Dendritic cell treated with granulocyte-macrophage colony-stimulating factor and Interleukin-4, amounts not matched to agents 40 ng/mL and 50 ng/mL, for 4 days (primary cell): ENCODE measurements around the gene MARCHF3.

Experiments
- H3K27ac Mint-ChIP-seq: one replicate; pipeline ENCODE4 v1.8.0; 2022; ENCODE audit warnings: mild to moderate bottlenecking, mixed read lengths
- H3K27me3 Mint-ChIP-seq: one replicate; pipeline ENCODE4 v1.8.0; 2022; ENCODE audit warnings: mild to moderate bottlenecking, mixed read lengths
- H3K36me3 Mint-ChIP-seq: one replicate; pipeline ENCODE4 v1.8.0; 2022; ENCODE audit warnings: low read depth, mixed read lengths
- H3K4me1 Mint-ChIP-seq: one replicate; pipeline ENCODE4 v1.8.0; 2022; ENCODE audit warnings: low read depth, mixed read lengths
- H3K4me3 Mint-ChIP-seq: one replicate; pipeline ENCODE4 v1.8.0; 2022; ENCODE audit warnings: mild to moderate bottlenecking, moderate library complexity, mixed read lengths
- H3K9me3 Mint-ChIP-seq: one replicate; pipeline ENCODE4 v1.8.0; 2022; ENCODE audit warnings: mixed read lengths
- intact Hi-C: fragments of 100-400 bp; cut with micrococcal nuclease; formaldehyde crosslinking; loops from one replicate; pipeline ENCODE4 v1.15.0; 2022

MARCHF3 gene

GRCh38 chr5:126998201-126998631 lies 32.1 kb downstream of the MARCHF3 start:
- intact Hi-C loops: no loop called here
- no peaks in the 10 kb centered on the region for H3K4me1 Mint-ChIP-seq
- no peak overlapping the region for H3K4me3 Mint-ChIP-seq
- H3K9me3 Mint-ChIP-seq: no peaks in the 10 kb centered on the region
- H3K36me3 Mint-ChIP-seq: no peaks in the 10 kb centered on the region
- no peak overlapping the region for H3K27ac Mint-ChIP-seq
- H3K27me3 Mint-ChIP-seq: no peaks in the 10 kb centered on the region

- H3K27ac Mint-ChIP-seq: no peak overlapping the region
- H3K27me3 Mint-ChIP-seq: no peaks in the 10 kb centered on the region
- H3K36me3 Mint-ChIP-seq: no peaks in the 10 kb centered on the region
- intact Hi-C loops: no loop called here
- H3K4me1 Mint-ChIP-seq: no peaks in the 10 kb centered on the region
- H3K9me3 Mint-ChIP-seq: no peaks in the 10 kb centered on the region
- no peak overlapping the region for H3K4me3 Mint-ChIP-seq
Observed at GRCh38 chr5:126995689-126996088, 34.7 kb downstream of the MARCHF3 start.

GRCh38 chr5:126995039-126995438 lies 35.3 kb downstream of the MARCHF3 start:
- intact Hi-C loops: no loop called here
- H3K9me3 Mint-ChIP-seq: no peaks in the 10 kb centered on the region
- no peak overlapping the region for H3K4me3 Mint-ChIP-seq
- no peaks in the 10 kb centered on the region for H3K4me1 Mint-ChIP-seq
- no peaks in the 10 kb centered on the region for H3K27me3 Mint-ChIP-seq
- no peaks in the 10 kb centered on the region for H3K36me3 Mint-ChIP-seq
- H3K27ac Mint-ChIP-seq: no peak overlapping the region

GRCh38 chr5:126994485-126994884 lies 35.9 kb downstream of the MARCHF3 start:
- intact Hi-C loops: no loop called here
- no peaks in the 10 kb centered on the region for H3K36me3 Mint-ChIP-seq
- H3K27me3 Mint-ChIP-seq: no peaks in the 10 kb centered on the region
- H3K9me3 Mint-ChIP-seq: no peaks in the 10 kb centered on the region
- H3K4me1 Mint-ChIP-seq: no peaks in the 10 kb centered on the region
- H3K4me3 Mint-ChIP-seq: no peak overlapping the region
- H3K27ac Mint-ChIP-seq: no peak overlapping the region

- no peak overlapping the region for H3K4me3 Mint-ChIP-seq
- H3K36me3 Mint-ChIP-seq: no peaks in the 10 kb centered on the region
- H3K4me1 Mint-ChIP-seq: peaks cover 17% of the 10 kb centered on the region
- intact Hi-C loops: no loop called here
- H3K27me3 Mint-ChIP-seq: peaks cover 3% of the 10 kb centered on the region
- H3K27ac Mint-ChIP-seq: no peak overlapping the region
- no peaks in the 10 kb centered on the region for H3K9me3 Mint-ChIP-seq
Observed at GRCh38 chr5:126988021-126988569, 42.3 kb downstream of the MARCHF3 start.

GRCh38 chr5:126987271-126987899 lies 43.0 kb downstream of the MARCHF3 start:
- intact Hi-C loops: no loop called here
- H3K36me3 Mint-ChIP-seq: no peaks in the 10 kb centered on the region
- H3K4me1 Mint-ChIP-seq: peaks cover 17% of the 10 kb centered on the region
- no peaks in the 10 kb centered on the region for H3K9me3 Mint-ChIP-seq
- no peak overlapping the region for H3K27ac Mint-ChIP-seq
- H3K4me3 Mint-ChIP-seq: no peak overlapping the region
- peaks cover 3% of the 10 kb centered on the region for H3K27me3 Mint-ChIP-seq

DNA sequence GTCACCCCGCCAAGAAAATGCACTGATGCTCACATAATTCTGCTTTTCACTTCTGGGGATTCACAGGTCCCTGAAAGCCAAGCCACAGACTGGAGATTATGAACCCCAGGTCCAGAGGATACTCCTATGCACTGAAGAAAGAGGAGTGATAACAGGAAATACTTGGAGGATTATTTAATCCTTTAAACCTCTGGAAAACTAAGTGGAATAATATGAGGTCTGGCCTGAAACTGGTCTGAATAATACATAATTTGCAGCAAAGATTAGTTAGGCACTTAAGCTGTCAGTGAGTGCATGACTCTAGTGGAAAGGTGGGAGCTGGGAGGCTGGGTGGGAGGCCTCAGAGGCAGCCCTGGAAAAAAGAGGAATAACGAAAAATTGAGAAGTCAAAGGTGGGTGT lies 45.7 kb downstream of the MARCHF3 start:
- Mint-ChIP-seq H3K4me1 (peaks cover 17% of the 10 kb centered on the region), H3K27ac (no peak overlapping the region), H3K27me3 (peaks cover 3% of the 10 kb centered on the region), H3K9me3 (no peaks in the 10 kb centered on the region), H3K4me3 (no peak overlapping the region), H3K36me3 (no peaks in the 10 kb centered on the region)
- intact Hi-C loops: no loop called here

GRCh38 chr5:126983874-126984266 lies 46.5 kb downstream of the MARCHF3 start:
- Mint-ChIP-seq H3K36me3 (no peaks in the 10 kb centered on the region), H3K27ac (no peak overlapping the region), H3K9me3 (no peaks in the 10 kb centered on the region), H3K4me3 (no peak overlapping the region), H3K27me3 (peaks cover 3% of the 10 kb centered on the region), H3K4me1 (peaks cover 17% of the 10 kb centered on the region)
- intact Hi-C loops: no loop called here

DNA sequence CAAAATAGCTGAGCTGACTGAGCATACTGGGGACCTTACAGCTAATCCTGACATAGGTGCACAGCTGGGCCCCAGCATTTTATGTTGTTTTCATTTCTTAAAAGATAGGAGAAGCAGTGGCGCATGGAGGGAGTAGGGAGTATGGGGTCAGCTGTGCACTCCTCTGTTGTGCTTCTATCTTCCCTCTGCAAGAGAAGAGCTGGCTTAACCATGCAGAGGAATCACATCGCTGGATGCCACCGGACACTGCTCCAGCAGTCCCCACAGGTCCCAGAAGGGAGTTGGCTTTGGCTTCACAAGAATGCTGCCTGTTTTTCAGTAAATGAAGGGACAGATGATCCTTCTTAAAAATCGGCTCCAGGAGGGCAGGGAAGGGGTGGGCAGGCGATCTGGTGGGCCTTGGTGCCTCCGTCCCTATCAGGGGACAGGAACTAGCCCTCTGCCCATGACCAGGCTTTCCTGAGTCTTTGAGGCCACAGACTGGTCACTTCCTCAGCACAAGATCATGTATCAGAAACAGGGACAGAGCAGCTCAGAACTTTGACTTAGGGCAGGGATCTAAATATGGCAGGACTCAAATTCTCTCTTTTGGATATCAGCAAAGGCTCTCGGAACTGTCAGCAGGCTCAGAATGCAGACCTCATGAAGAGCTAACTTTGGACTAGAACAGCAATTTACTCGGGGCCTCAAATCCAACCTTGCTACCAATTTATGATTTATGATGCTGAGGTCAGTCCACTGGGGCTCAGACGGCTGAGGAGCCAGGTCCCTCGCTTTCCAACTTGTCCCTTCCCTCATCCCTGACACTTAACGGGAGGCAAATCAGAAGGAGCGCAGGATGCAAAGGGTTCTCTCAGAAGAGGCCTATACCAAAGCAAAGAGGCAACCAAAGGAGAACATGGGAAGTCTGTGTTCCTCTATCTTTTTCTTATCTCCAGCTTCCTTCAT lies 47.2 kb downstream of the MARCHF3 start:
- Mint-ChIP-seq H3K27ac (no peak overlapping the region), H3K36me3 (no peaks in the 10 kb centered on the region), H3K4me1 (peaks cover 14% of the 10 kb centered on the region), H3K4me3 (no peak overlapping the region), H3K9me3 (no peaks in the 10 kb centered on the region), H3K27me3 (peaks cover 2% of the 10 kb centered on the region)
- intact Hi-C loops: no loop called here

GRCh38 chr5:126982202-126982601 lies 48.2 kb downstream of the MARCHF3 start:
- intact Hi-C loops: no loop called here
- Mint-ChIP-seq H3K27me3 (no peaks in the 10 kb centered on the region), H3K4me3 (no peak overlapping the region), H3K9me3 (no peaks in the 10 kb centered on the region), H3K36me3 (no peaks in the 10 kb centered on the region), H3K27ac (no peak overlapping the region), H3K4me1 (peaks cover 5% of the 10 kb centered on the region)

- no peak overlapping the region for H3K27ac Mint-ChIP-seq
- peaks cover 5% of the 10 kb centered on the region for H3K4me1 Mint-ChIP-seq
- no peaks in the 10 kb centered on the region for H3K36me3 Mint-ChIP-seq
- H3K27me3 Mint-ChIP-seq: no peaks in the 10 kb centered on the region
- H3K4me3 Mint-ChIP-seq: no peak overlapping the region
- intact Hi-C loops: no loop called here
- no peaks in the 10 kb centered on the region for H3K9me3 Mint-ChIP-seq
Observed at GRCh38 chr5:126981701-126982100, 48.7 kb downstream of the MARCHF3 start.

- Mint-ChIP-seq H3K4me1 (peaks cover 5% of the 10 kb centered on the region), H3K27me3 (no peaks in the 10 kb centered on the region), H3K36me3 (no peaks in the 10 kb centered on the region), H3K4me3 (no peak overlapping the region), H3K9me3 (no peaks in the 10 kb centered on the region), H3K27ac (no peak overlapping the region)
- intact Hi-C loops: no loop called here
Observed at GRCh38 chr5:126981222-126981621, 49.1 kb downstream of the MARCHF3 start.

GRCh38 chr5:126978258-126978657 lies 52.1 kb downstream of the MARCHF3 start:
- intact Hi-C loops: no loop called here
- no peaks in the 10 kb centered on the region for H3K9me3 Mint-ChIP-seq
- H3K36me3 Mint-ChIP-seq: no peaks in the 10 kb centered on the region
- no peaks in the 10 kb centered on the region for H3K27me3 Mint-ChIP-seq
- H3K4me1 Mint-ChIP-seq: peaks cover 3% of the 10 kb centered on the region
- H3K27ac Mint-ChIP-seq: no peak overlapping the region
- no peak overlapping the region for H3K4me3 Mint-ChIP-seq

DNA sequence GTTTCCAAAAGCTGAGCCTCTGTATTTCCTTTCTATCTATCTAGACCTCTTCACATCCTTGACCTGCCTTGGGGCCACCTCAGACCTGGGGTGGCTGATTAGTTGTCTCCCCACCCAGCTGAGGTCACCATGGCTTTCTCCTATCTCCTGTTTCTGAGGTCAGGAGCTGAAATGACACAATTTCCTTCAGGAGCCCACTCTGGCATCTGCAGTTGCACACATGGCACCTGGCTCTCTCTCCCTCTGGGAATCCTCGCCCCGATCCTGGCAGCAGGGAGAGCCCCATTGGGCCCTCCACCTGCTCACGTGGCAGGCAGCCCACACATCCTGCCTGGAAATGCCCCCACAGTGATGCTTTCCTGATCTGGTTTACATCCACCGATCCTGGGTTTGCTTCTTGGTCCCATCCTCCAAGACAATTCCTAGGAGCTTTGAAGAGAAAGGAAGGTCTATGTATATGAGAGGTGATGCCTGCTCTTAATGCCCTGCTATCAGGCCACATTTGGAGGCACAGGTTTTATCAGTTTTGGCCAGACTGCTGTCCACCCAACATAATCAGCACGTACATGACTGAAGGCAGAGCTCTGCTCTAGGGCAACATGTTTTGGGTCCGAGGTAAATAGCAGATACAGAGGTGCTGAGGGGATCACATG lies 53.7 kb downstream of the MARCHF3 start:
- H3K27ac Mint-ChIP-seq: no peak overlapping the region
- intact Hi-C loops: no loop called here
- H3K4me3 Mint-ChIP-seq: no peak overlapping the region
- H3K4me1 Mint-ChIP-seq: peaks cover 19% of the 10 kb centered on the region
- no peaks in the 10 kb centered on the region for H3K36me3 Mint-ChIP-seq
- H3K9me3 Mint-ChIP-seq: no peaks in the 10 kb centered on the region
- no peaks in the 10 kb centered on the region for H3K27me3 Mint-ChIP-seq
